Measurements from ENCODE around the gene S100A3.

The S100A3 gene

DNA sequence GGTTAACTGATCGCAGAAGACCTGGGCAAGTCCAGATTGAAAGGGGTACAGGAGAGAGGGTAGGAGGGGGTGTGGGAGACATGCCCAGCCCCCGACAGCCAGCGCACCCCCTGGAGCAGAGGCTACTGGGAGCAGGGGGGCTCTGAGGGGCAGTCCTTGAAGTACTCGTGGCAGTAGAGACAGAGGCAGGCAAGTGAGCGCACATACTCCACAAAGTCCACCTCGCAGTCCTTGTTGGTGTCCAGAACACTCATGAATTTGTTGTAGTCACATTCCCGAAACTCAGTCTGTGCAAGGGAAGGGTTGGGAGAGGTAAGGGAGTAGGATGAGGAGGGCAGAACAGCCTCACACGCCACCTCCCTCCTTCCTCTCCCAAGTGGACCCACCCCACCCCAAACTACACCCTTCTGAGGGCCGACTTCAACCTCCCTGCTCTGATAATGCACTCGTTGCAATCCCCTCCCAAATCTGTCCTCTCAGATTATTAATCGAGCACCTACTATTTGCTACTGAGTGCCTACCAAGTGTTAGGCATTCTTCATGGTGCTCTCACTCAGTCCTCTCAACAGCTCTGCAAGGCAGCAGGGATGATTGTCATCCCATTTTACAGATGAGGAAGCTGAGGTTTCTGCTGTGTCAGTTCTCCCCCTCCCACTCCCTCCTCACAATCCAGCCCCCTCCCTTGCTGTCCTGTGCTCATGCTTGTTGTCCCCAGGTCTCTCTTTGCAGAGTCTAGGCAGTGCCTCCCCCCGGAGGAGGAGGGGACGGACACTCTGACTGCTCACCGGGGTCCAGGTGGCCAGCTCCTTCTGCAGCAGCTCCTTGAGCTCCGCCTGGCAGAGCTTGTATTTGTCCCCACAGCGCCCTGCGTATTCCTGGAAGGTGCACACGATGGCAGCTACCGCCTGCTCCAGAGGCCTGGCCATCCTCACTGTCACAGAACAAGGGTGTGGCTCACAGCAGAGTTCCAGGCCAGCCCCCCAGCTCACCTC lies 1.2 kb downstream of the S100A3 start:
- DNase-seq: no peak

DNA sequence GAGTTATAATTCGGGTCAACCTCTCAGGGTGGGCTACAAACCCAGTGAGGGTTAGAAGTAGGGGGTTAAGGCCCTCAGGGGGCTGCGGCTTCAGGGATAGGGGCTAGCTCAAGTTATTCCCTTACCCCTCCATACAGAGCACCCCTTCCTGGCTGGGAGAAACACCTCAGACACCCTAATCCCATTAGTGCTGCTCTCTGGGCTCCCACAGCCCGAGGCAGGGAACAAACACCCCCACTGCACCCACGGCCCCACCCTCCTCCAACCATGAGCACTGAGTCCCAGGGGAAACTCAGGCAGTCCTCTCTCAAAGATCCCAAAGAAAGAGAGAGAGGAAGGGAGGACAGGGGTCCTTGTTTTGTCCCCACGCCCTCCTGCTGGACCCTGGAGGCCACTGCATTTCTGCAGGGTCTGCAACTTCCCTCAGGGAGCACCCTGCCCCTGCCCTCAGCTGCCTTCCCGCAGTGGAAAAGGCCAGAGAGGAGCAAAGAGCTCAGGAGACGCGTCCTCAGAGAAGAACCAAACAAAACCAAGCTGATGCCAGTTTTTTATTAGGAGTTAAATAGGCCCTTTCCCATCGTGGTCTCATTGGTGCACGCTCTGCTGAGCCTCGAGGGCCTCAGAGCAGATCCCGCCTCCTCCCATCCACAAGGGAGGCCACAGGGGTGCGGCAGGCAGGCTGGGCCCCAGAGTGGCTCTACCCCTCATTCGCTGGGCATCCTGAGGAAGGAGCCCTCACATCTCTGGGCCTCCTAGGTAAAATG lies 2.1 kb downstream of the S100A3 start:
- DNase-seq: no peak

DNA sequence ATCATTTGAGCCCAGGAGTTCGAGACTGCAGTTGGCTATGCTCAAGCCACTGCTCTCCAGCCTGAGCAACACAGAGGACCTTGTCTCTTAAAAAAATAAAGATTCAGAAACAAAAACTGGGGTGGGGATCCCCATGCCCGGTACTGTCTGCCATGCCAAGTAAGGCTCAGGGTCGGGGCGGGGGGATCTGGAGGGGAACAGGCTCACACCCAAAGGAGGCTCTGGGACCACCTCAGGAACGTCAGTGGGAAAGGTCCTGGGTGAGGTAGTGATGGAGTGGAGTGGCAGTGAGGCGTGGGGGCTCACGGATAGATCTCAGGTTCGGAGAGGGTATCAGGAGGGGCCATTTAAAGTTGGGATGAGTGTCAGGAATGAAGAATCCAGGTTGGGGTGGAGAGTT lies 2.7 kb downstream of the S100A3 start:
- DNase-seq: no peak

DNA sequence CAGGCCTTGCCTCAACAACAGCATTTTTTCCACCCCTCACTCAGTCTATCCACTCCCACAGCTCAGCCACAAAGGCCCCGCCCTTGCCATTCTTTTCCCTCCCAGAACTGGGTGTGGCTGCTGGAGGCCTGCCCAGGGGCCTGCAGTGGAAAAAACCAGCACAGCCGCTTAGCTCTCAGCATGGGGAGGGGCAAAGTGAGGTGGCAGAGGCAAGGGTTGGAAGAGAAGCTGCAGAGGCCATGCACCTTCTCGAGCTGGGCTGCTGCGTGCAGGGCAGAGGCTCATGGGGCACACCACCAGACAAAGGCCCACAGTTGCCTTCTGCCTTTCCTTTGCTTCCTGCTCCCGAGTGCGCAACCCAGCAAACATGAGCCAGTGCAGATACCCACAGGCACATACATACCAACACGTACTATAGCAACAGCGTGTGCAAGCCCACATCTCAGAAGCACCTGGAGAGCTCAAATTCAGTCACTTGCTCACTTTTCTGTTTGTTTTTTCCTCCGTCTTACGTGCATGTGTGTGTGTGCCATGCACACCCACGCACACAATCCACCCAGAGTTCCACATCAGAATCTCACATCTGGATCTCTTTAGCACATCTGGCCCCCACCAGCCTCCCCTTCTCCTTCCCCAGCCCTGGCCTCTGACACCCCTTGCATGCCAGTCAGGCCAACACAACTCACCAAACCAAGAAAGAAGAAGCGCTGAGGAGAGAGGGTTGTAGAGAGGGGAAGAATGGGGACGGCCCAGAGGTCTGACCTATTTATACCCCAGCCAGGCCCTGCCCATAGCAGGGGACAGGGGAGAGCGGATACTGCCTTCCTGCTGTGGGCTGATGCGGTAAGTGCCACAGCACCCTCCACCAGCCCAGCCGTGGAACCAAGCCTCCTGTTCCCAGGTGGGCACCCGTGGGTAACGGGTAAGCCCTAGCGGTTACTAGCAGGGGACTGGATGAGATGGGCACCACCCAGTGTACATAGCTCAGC lies 3.7 kb downstream of the S100A3 start, which contains the start of gene S100A4:
TSS of gene S100A4 (minus strand) at position 740 of the 989 bp plus-strand sequence. CDS start 1,012 bp downstream, outside the sequence.
- peak; percentile 89 for DNase-seq

DNA sequence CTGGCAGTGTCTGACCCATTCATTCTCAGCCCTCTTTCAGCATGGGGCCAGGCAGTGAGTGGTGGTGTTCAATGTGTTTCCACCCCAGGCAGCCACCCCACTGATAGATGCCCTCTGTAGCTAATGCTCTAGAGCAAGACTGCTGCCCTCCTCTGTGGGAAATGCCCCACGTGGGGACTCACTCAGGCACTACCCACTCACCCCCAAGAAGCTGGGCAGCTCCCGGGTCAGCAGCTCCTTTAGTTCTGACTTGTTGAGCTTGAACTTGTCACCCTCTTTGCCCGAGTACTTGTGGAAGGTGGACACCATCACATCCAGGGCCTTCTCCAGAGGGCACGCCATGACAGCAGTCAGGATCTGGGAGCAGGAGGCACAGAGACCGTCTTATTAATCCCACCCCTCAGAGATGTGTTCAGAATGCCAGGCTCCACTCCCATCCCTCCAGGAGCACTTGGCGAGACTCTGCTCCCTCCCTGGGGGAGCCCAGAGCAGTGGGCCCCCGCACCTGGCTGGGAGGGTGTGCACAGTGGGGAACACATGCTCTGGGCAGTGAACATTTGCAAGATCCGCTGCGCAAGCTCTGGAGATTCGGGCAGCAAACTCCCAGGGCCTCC lies 4.5 kb downstream of the S100A3 start:
- DNase-seq: peak; percentile 14

DNA sequence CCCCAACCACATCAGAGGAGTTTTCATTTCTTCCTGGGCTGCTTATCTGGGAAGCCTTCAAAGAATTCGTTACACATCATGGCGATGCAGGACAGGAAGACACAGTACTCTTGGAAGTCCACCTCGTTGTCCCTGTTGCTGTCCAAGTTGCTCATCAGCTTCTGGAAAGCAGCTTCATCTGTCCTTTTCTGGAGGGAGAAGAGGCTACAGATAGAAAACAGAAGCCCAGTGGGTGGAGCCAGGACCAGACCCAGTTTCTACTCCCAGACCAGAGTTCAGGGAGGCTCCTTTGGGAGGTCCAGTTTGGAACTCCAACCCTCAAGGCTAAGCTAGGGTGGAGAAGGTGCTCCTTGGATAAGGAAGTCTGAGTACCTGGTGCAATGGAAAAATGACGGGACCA lies 5.3 kb downstream of the S100A3 start:
- peak; percentile 3 for DNase-seq

DNA sequence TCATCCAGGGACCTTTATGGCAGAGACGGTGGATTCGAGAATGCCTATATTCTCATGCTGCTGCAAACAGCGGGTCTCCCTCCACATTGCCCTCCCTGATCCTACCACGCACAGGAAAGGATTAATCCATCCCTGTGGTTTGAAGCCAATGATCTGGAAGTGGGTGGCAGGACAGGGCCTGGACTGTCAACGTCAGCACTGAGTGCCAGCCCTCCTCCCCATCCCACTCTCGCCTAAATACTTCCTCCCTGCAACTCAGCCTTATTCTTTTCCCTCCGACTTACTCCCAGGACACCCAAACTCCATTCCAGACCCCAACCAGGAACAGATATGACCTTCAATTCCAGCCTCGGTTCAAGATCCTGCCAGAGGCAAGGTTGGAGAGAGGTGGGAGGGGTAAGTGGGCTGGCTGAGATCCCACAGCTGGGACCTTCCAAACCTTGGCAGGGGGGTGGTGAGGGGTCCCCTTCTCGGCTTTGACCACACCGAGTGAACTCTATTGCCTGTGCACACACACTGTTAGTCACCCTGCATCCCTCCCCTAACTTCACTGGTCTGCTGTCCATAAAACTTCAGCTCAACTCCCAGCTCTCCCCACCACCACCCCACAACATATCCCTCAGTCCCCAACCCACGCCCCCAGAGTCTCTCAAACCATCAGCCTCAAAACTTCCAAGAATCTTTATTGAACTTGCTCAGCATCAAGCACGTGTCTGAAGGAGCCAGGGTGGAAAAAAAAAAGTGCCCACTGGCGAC lies 5.9 kb downstream of the S100A3 start:
- no peak for DNase-seq

DNA sequence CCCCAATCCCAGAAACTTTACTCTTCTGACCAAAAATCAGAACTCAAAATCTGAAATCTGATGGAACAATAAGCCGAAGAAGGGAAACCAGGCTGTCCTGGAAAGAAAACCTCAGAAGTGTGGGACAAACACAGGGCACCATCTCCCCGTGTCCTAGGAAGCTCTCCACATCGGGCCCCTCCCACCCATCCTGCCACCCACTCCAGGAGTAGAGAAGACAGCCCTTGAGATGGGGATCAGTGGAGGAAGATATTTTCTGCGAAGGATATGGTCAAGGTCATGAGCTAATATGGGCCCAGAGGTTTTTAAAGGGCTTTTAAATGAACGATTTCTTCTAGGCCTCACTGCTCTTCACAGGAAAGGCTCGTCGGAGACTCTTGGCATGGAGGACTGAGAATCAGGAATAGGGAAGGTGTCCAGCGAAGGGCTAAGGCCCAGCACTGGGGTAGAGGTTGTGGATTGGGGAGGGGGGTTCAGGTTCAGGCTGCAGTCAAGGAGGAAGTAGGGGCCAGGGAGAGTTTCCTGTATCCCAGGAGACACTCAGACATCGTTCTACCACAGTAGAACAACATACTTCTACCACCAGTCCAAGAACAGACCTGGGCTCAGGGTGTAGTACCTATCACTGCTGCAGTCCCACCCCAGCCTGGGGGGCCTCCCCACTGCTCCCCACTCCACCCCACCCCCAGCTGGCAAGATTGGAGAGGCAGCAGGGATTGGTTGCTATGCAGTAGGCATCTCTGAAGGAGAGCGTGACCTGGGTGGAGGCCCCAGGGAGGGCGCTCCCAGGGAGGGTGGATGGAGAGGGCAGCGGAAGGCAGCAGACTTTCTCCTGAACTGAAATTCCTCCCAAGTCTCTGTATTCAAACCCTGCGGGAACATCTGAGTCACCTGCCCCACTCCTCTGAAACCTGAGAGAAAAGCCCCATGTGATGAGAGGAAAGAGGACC lies 7.1 kb downstream of the S100A3 start:
- DNase-seq: no peak

DNA sequence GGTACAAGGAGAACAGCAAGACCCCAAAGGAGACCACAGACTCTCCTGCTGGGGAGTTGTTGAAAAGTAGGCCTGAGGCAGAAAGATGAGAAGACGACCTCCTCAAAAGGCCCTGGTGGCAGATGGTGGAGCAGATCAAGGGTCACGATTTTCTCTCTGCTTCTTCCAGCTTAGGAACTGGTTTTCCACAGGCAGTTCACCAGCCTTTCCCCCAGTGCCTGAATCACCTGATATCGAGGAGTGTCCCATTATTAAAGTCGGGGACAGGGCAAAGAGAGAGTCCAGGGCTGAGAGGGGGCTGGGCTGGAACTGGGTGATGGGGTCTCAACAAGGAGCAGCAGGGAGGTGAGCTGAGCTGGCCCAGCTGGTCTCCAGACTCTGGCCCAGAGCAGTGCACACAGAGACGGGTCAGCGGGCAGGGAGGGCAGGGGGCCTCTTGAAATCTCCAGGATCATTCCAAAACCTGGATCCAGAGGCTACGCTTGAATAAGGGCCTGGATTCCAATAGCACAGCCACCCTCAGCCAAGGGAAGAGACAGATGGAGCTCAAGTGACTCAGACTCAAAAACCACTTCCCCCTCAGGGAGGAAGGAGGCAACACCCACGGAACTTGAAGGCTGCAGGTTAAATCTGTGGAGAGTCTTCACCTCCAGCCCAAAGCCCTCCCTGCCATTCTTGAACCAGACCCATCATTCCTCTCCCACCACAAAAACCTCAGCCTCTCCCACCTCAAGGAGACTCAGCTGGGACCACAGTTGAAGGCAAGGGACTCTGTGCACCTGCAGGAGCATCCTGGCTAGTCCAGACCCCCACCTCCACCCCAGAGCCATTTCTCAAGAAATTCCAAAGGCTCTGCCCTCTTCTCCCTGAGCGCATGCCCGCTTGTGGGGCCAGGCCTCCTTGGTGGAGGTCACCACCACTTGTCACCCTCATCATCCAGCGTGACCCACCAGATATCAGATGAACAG lies 8.4 kb downstream of the S100A3 start, which contains the start of gene S100A5:
TSS of gene S100A5 (minus strand) at position 541 of the 968 bp plus-strand sequence. CDS start 743 bp downstream, outside the sequence.
- no peak for DNase-seq

DNA sequence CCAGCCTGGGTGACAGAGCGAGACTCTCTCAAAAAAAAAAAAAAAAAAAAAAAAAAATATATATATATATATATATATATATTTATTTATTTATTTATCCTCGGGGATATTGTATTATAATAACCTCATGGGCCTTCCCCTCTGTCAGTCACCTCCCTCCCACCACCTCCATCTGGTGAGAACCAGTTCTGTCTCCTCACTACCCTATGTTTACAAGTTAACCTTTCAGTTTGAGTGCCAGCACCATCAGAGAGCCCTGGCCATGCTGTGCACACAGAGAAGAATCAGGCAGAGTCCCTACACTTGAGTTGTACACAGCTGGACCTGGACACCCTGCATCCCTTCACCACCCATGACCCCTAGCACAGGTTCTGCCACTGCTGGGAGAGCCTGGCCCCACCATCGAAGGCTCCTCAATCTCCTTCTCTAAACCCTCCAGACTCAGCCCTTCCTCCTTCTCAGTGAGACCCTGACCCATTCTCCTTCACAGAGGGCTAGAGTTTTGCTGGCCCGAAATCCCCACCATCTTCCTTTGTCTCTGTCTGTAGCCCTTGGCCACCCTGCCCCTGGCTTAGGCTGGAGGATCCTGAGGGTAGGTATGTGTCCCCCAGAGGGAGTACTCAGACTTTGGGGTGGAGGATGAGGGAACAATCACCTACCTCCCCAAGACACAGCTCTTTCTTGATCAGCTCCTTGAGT lies 9.5 kb downstream of the S100A3 start:
- no peak for DNase-seq

DNA sequence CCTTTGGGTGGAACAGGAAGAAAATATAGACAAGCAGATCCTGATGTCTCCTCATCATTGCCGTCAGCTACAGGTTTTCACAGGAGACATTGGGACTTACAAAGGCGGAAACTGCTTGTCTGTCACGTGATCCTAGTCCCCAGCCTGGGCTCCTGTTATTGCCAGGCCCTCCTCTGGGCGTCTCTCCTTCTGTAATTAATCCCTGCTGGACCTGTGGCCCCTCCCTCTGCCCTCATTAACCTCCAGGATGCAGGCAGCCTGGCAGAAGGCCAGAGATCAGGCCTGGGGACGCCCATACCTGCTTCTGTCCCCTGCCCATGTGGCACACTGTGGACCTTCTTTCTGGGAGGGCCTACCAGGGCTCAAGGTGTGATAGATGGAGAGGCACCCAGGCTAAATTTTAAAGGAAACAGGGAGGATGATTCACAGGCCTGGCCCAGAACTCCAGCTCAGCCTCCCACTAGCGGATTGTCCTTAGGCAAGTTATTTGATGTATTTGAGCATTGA lies 10.7 kb downstream of the S100A3 start:
- no peak for DNase-seq

DNA sequence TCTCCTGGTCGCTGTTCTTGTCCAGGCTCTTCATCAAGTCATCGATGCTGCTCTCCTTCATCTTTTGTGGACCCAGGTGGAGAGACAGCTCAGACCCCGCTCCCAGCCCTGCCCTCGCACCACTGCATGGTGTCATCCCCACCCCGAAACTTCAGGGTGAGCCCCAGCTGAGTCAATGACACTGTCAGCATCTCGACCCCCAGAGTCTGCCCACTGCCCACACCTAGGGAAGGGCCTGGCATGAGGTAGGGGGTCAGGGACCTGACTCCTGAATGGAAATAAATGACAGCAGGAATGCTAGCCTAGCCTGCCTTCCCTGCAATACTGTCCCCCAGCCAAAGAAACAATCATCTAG lies 11.7 kb downstream of the S100A3 start:
- no peak for DNase-seq

DNA sequence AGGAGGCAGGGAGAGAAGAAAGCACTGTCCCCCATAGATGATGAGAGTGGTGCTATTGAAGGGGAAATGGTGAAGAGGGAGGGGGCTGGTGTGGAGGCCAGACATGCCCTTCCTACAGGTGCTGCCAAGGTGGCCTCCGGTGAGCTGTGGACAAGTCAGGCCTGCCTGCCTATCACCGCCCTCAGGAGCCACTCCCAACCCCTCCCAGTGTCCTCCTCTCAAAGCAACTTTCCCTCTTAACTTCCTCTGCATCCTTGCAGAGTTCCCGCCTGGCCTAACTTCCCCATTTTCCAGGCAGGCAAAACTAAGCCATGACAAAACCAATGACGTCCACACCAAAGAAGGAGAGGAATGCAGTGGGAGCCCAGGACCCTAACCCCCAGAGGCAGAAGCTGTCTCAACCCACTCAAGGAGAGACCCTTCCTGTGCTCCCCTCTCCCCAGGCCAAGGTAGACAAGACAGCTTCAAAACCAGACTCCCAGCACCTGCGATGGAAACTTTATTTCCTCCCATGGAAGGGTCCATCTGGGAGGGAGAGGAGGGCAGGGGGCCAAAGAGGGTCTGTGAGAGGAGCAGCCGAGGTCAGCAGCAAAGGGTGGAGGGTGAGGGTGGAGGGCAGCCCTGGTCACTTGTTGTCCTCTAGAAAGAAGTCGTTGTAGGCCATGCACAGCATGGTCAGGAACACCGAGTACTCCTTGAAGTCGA lies 12.2 kb downstream of the S100A3 start:
- DNase-seq: no peak

DNA sequence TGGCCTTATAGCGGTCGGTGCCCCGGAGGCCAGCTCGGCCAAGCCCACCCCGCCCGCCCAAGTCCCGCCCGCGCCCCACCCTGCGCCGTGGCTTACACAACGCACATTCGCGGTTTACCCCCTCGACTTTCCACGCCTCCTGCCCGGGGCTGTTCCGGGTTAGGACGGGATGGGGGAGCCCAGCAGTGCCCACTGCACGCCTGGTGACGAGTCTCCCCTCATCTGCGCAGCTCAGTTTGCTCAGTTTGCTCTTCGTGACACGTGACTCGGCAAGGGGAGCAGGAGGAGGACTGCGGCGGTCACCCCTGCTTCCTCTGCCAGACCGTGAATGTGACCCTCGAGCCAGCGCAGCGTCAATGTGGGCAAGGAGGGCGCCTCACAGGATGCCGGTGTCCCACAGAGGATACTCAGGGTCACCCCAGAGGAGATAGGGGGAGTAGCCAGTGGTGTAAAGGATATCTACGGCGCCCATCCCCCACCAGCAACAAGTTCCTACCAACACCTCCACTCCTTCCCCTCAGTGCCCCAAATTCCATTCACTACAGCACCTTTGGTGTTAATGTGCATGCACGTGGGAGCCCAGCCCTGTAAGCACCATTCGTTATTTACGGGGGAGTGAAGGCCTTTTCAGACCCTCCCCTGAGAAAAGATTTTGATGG lies 12.9 kb downstream of the S100A3 start:
- peak; percentile 51 for DNase-seq

DNA sequence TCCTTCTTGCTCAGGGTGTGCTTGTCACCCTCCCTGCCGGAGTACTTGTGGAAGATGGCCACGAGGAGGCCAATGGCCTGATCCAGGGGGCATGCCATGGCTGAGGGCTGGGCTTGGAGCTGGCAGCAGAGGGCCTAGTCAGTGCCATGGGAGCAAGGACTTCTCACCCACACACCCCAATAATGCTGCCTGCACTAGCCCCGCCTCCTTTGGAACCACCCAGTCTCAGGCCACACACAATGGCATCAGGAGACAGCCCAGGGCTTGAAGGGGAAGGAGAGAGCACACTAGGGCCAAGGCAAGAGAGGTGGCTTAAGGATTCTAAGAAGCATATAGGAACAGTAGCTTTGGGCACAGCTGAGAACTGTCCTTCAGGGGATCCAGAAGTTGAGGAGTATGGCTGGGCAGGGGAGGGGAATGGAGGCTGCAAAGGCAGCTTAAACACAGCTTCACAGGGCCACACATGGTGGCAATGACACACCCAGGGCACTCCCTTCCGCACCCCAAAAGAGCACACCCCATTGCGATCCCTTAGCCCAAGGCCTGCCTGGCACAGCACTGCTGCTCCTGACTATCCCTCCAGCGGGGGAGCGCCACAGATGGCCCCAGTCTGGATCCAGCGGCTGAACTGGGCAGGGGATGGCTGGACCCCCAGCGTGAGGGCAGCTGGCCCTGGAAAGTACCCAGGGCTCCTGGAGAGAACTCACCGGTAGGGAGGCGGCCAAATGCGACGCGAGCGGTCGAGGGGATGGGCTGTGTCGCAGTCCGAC lies 13.6 kb downstream of the S100A3 start, which contains the start of gene S100A6:
TSS of gene S100A6 (minus strand) at position 750 of the 770 bp plus-strand sequence. CDS start at position 98, 652 bp downstream.
- no peak for DNase-seq

DNA sequence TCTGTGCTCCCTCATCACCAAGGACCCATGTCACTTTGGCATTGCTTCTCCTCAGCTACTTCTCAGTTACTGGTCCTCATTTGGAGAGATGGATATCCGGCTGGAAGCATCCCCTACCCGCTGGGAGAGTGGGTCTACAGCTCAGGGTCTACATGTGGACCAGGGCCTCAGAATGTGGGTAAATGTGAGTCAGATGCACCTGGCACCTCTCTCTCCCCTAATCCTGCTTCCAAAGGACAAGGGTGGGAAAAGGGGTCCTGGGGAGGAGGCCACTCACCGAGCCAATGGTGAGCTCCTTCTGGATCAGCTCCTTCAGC lies 14.2 kb downstream of the S100A3 start:
- DNase-seq: no peak

All from 8988T (cell line).